ENCODE data around the gene USP6NL. TPM values are rescaled to one million over a fixed set of nuclear protein-coding genes. Genes with fewer than 3 reads are reported as not detected.

USP6NL gene
- total and polyA plus RNA-seq, 2 of the 8 experiments (the other 6 are each of a cell fraction or from before 2014, with no cell fraction given), result 10.9 to 28.8 TPM

- ChIA-PET POLR2A (ENCODE audit: partially characterized antibody) (interaction anchor here (0.6 kb wide), 1 partner anchor 10 kb away, joined by 5 read pairs; no protein-coding TSS in a partner anchor), CTCF (ENCODE audit: partially characterized antibody) (interaction anchor here (1.2 kb wide), 1 partner anchor 354 kb away, joined by 3 read pairs; no protein-coding TSS in a partner anchor)
- FAIRE-seq (no peak), DNase-seq (ENCODE audit: low read depth in 1 of 2, low spot score in 2 of 2) (no peak)
- Histone ChIP-seq H2AFZ (ENCODE audit: low read length) (no peak overlapping the region), H3K4me3 (ENCODE audit: extremely low read depth in 1 of 4, insufficient read depth in 2 of 4, low read depth in 3 of 4, low read length in 4 of 4) (no peak overlapping the region), H3K14ac (ENCODE audit: insufficient read length) (no peak overlapping the region), H3K23ac (ENCODE audit: insufficient read length) (no peak overlapping the region), H4K8ac (ENCODE audit: extremely low read depth, insufficient read depth, low read length) (no peak overlapping the region), H4K20me1 (replicated peaks in 1 of 2; ENCODE audit: control insufficient read depth in 1 of 2, insufficient read depth in 2 of 2, low read length in 2 of 2) (no peaks in the 10 kb centered on the region), H3K36me3 (ENCODE audit: control insufficient read depth in 2 of 4, insufficient read depth in 4 of 4, low read length in 3 of 4) (no peaks in the 10 kb centered on the region), H3K18ac (ENCODE audit: extremely low read depth, low read length) (no peak overlapping the region), H3K4me2 (ENCODE audit: insufficient read depth in 1 of 2, low read depth in 2 of 2, low read length in 2 of 2) (no peak overlapping the region), H3K4me1 (replicated peaks in 1 of 4; ENCODE audit: control insufficient read depth in 3 of 4, insufficient read depth in 4 of 4, low read length in 3 of 4) (peaks cover 0 to 3% (median 2%) of the 10 kb centered on the region in 4 experiments; a peak in 5 of 7 replicates), H3K27me3 (replicated peaks in 1 of 4; ENCODE audit: control insufficient read depth in 3 of 4, extremely low read depth in 1 of 4, insufficient read depth in 3 of 4, low read length in 3 of 4) (no peaks in the 10 kb centered on the region; a peak in 1 of 7 replicates), H2BK12ac (ENCODE audit: low read depth, low read length) (no peak overlapping the region), H2BK5ac (ENCODE audit: low read depth, low read length) (no peak overlapping the region), H3K79me1 (ENCODE audit: low read depth, low read length) (no peaks in the 10 kb centered on the region), H3K23me2 (ENCODE audit: low read depth, low read length) (no peaks in the 10 kb centered on the region), H3K9me3 (ENCODE audit: insufficient read depth in 2 of 2, low read depth in 1 of 2, low read length in 1 of 2) (no peaks in the 10 kb centered on the region), H3K79me2 (ENCODE audit: control insufficient read depth in 1 of 2, insufficient read depth in 2 of 2, low read length in 2 of 2) (no peaks in the 10 kb centered on the region), H2BK120ac (replicated peaks; ENCODE audit: low read depth, low read length) (no peak overlapping the region), H4K5ac (ENCODE audit: insufficient read length, low read depth, low read length) (no peak overlapping the region), H2BK15ac (ENCODE audit: low read length) (no peak overlapping the region), H4K91ac (replicated peaks; ENCODE audit: insufficient read length, low read length) (no peak overlapping the region), H2AK5ac (ENCODE audit: low read depth, low read length) (no peak overlapping the region), H3K9ac (replicated peaks in 1 of 4; ENCODE audit: extremely low read depth in 1 of 4, low read depth in 3 of 4, low read length in 3 of 4) (no peak overlapping the region), H3K27ac (ENCODE audit: low read depth, low read length) (no peak overlapping the region), H2BK20ac (ENCODE audit: low read length) (no peak overlapping the region), H3K4ac (replicated peaks; ENCODE audit: insufficient read length, low read depth, low read length) (no peak overlapping the region), H3K56ac (replicated peaks; ENCODE audit: insufficient read length, low read depth, low read length) (no peak overlapping the region)
- 89% methylated on average over 5 of the region's 5 CpGs; no CpG with 5 or more reads in 1 of the 2 experiments for WGBS, 2 experiments (ENCODE audit: extremely low coverage in 1 of 2, insufficient coverage in 1 of 2, insufficient read length in 1 of 2, insufficient replicate concordance in 2 of 2, low coverage in 1 of 2, low lambda C conversion rate in 2 of 2, missing lambda C conversion rate in 1 of 2)
Observed at GRCh38 chr10:11406746-11407145, 204.7 kb downstream of the USP6NL start.
